Stimulated activated naive CD8-positive, alpha-beta T cell treated with anti-CD3 and anti-CD28 coated beads, Interleukin-15, Interleukin-2, amounts not matched to agents 100 ng/mL and 50 ng/mL, for 24 hours (primary cell): ENCODE data around the gene SLC26A2.

Experiments used
- H3K27ac Mint-ChIP-seq: one replicate; pipeline ENCODE4 v1.8.0; 2021; ENCODE audit warnings: mild to moderate bottlenecking, mixed read lengths
- H3K27me3 Mint-ChIP-seq: one replicate; pipeline ENCODE4 v1.8.0; 2021; ENCODE audit warnings: mixed read lengths
- H3K36me3 Mint-ChIP-seq: one replicate; pipeline ENCODE4 v1.8.0; 2021; ENCODE audit warnings: low read depth, mixed read lengths
- H3K4me1 Mint-ChIP-seq: one replicate; pipeline ENCODE4 v1.8.0; 2021; ENCODE audit warnings: low read depth, mixed read lengths
- H3K4me3 Mint-ChIP-seq: one replicate; pipeline ENCODE4 v1.8.0; 2021; ENCODE audit warnings: mild to moderate bottlenecking, mixed read lengths
- H3K9me3 Mint-ChIP-seq: one replicate; pipeline ENCODE4 v1.8.0; 2021; ENCODE audit warnings: mixed read lengths

The SLC26A2 gene

GRCh38 chr5:149960272-149961185, at the start of gene SLC26A2:
SLC26A2 (plus strand) TSS chr5:149960758; CDS start chr5:149977653, 16,895 bp downstream.
- H3K4me1 Mint-ChIP-seq: peaks cover 31% of the 10 kb centered on the region
- H3K36me3 Mint-ChIP-seq: peaks cover 4% of the 10 kb centered on the region
- H3K27ac Mint-ChIP-seq: peak within 1 kb of the TSS; percentile 91
- no peaks in the 10 kb centered on the region for H3K27me3 Mint-ChIP-seq
- peak within 1 kb of the TSS; percentile 88 for H3K4me3 Mint-ChIP-seq
- no peaks in the 10 kb centered on the region for H3K9me3 Mint-ChIP-seq

- no peaks in the 10 kb centered on the region for H3K36me3 Mint-ChIP-seq
- no peak overlapping the region for H3K27ac Mint-ChIP-seq
- H3K4me3 Mint-ChIP-seq: no peak overlapping the region
- H3K4me1 Mint-ChIP-seq: no peaks in the 10 kb centered on the region
- H3K9me3 Mint-ChIP-seq: no peaks in the 10 kb centered on the region
- peaks cover 29% of the 10 kb centered on the region for H3K27me3 Mint-ChIP-seq
Observed at GRCh38 chr5:149911031-149911430, 49.5 kb upstream of the SLC26A2 start.

- no peaks in the 10 kb centered on the region for H3K4me1 Mint-ChIP-seq
- peaks cover 32% of the 10 kb centered on the region for H3K27me3 Mint-ChIP-seq
- no peaks in the 10 kb centered on the region for H3K36me3 Mint-ChIP-seq
- H3K9me3 Mint-ChIP-seq: no peaks in the 10 kb centered on the region
- H3K4me3 Mint-ChIP-seq: no peak overlapping the region
- no peak overlapping the region for H3K27ac Mint-ChIP-seq
Observed at GRCh38 chr5:149912226-149912871, 48.2 kb upstream of the SLC26A2 start.

- no peaks in the 10 kb centered on the region for H3K4me1 Mint-ChIP-seq
- no peaks in the 10 kb centered on the region for H3K9me3 Mint-ChIP-seq
- H3K36me3 Mint-ChIP-seq: no peaks in the 10 kb centered on the region
- no peak overlapping the region for H3K4me3 Mint-ChIP-seq
- H3K27me3 Mint-ChIP-seq: peaks cover 27% of the 10 kb centered on the region
- H3K27ac Mint-ChIP-seq: no peak overlapping the region
Observed at GRCh38 chr5:149913436-149914419, 46.8 kb upstream of the SLC26A2 start.

- Mint-ChIP-seq H3K27me3 (peaks cover 14% of the 10 kb centered on the region), H3K9me3 (no peaks in the 10 kb centered on the region), H3K27ac (no peak overlapping the region), H3K4me3 (no peak overlapping the region), H3K4me1 (no peaks in the 10 kb centered on the region), H3K36me3 (no peaks in the 10 kb centered on the region)
Observed at GRCh38 chr5:149915392-149916260, 44.9 kb upstream of the SLC26A2 start.

GRCh38 chr5:149916334-149917072, 44.1 kb upstream of the SLC26A2 start:
- no peaks in the 10 kb centered on the region for H3K9me3 Mint-ChIP-seq
- peaks cover 10% of the 10 kb centered on the region for H3K27me3 Mint-ChIP-seq
- no peaks in the 10 kb centered on the region for H3K4me1 Mint-ChIP-seq
- H3K4me3 Mint-ChIP-seq: no peak overlapping the region
- H3K36me3 Mint-ChIP-seq: no peaks in the 10 kb centered on the region
- H3K27ac Mint-ChIP-seq: no peak overlapping the region

GRCh38 chr5:149917073-149917676, 43.4 kb upstream of the SLC26A2 start:
- no peaks in the 10 kb centered on the region for H3K4me1 Mint-ChIP-seq
- no peaks in the 10 kb centered on the region for H3K9me3 Mint-ChIP-seq
- peaks cover 7% of the 10 kb centered on the region for H3K27me3 Mint-ChIP-seq
- H3K36me3 Mint-ChIP-seq: no peaks in the 10 kb centered on the region
- no peak overlapping the region for H3K27ac Mint-ChIP-seq
- no peak overlapping the region for H3K4me3 Mint-ChIP-seq

- Mint-ChIP-seq H3K4me1 (no peaks in the 10 kb centered on the region), H3K9me3 (no peaks in the 10 kb centered on the region), H3K4me3 (no peak overlapping the region), H3K27ac (no peak overlapping the region), H3K36me3 (no peaks in the 10 kb centered on the region), H3K27me3 (no peaks in the 10 kb centered on the region)
Observed at GRCh38 chr5:149921597-149921996, 39.0 kb upstream of the SLC26A2 start.

GRCh38 chr5:149922950-149923349, 37.6 kb upstream of the SLC26A2 start:
- Mint-ChIP-seq H3K27me3 (no peaks in the 10 kb centered on the region), H3K27ac (no peak overlapping the region), H3K36me3 (no peaks in the 10 kb centered on the region), H3K4me3 (no peak overlapping the region), H3K9me3 (no peaks in the 10 kb centered on the region), H3K4me1 (no peaks in the 10 kb centered on the region)

- Mint-ChIP-seq H3K4me3 (no peak overlapping the region), H3K9me3 (no peaks in the 10 kb centered on the region), H3K27me3 (peaks cover 8% of the 10 kb centered on the region), H3K36me3 (no peaks in the 10 kb centered on the region), H3K4me1 (no peaks in the 10 kb centered on the region), H3K27ac (no peak overlapping the region)
Observed at GRCh38 chr5:149924486-149924885, 36.1 kb upstream of the SLC26A2 start.

- Mint-ChIP-seq H3K4me3 (no peak overlapping the region), H3K9me3 (no peaks in the 10 kb centered on the region), H3K4me1 (no peaks in the 10 kb centered on the region), H3K27me3 (peaks cover 29% of the 10 kb centered on the region), H3K36me3 (no peaks in the 10 kb centered on the region), H3K27ac (no peak overlapping the region)
Observed at GRCh38 chr5:149930043-149930748, 30.4 kb upstream of the SLC26A2 start.

GRCh38 chr5:149930749-149931574, 29.6 kb upstream of the SLC26A2 start:
- H3K27me3 Mint-ChIP-seq: peaks cover 29% of the 10 kb centered on the region
- H3K4me1 Mint-ChIP-seq: no peaks in the 10 kb centered on the region
- no peaks in the 10 kb centered on the region for H3K9me3 Mint-ChIP-seq
- H3K36me3 Mint-ChIP-seq: no peaks in the 10 kb centered on the region
- H3K27ac Mint-ChIP-seq: no peak overlapping the region
- H3K4me3 Mint-ChIP-seq: no peak overlapping the region
